Mesendoderm (in vitro differentiated cells): Measurements from ENCODE around the gene PLXNA1.

Source experiments
- DNase-seq: peaks from one replicate; pipeline ENCODE4 v3.0.0; 2013
- H2AK5ac ChIP-seq: 2 replicates; pipeline ENCODE4 v1.6.1; 2013; ENCODE audit warnings: low read length, inconsistent platforms
- H2BK120ac ChIP-seq: 2 replicates; pipeline ENCODE4 v1.6.1; 2013; ENCODE audit warnings: low read depth, mild to moderate bottlenecking, low read length, moderate library complexity, mixed read lengths
- H2BK15ac ChIP-seq: replicated peaks from 2 replicates; pipeline ENCODE4 v1.6.1; 2013; ENCODE audit warnings: low read depth, mild to moderate bottlenecking, moderate library complexity
- H2BK5ac ChIP-seq: 2 replicates; pipeline ENCODE4 v1.6.1; 2013; ENCODE audit warnings: low read length, inconsistent platforms
- H3K18ac ChIP-seq: 2 replicates; pipeline ENCODE4 v1.6.1; 2013; ENCODE audit warnings: mild to moderate bottlenecking, low read length, mixed read lengths
- H3K23ac ChIP-seq: one replicate; pipeline ENCODE4 v1.6.1; 2013; ENCODE audit warnings: low read length
- H3K27ac ChIP-seq: 2 replicates; pipeline ENCODE4 v1.5.1; 2013; ENCODE audit warnings: low read depth, mild to moderate bottlenecking, inconsistent platforms, low read length, moderate library complexity
- H3K27me3 ChIP-seq: 2 replicates; pipeline ENCODE4 v1.6.1; 2013; ENCODE audit warnings: low read length, control low read depth, mild to moderate bottlenecking, inconsistent platforms; ENCODE audit not compliant: insufficient read depth, poor library complexity
- H3K36me3 ChIP-seq: 2 replicates; pipeline ENCODE4 v1.6.1; 2013; ENCODE audit warnings: low read length, inconsistent platforms; ENCODE audit not compliant: control insufficient read depth, insufficient read depth
- H3K4ac ChIP-seq: one replicate; pipeline ENCODE4 v1.6.1; 2013; ENCODE audit warnings: low read depth, mild to moderate bottlenecking, low read length, moderate library complexity
- H3K4me1 ChIP-seq: 2 replicates; pipeline ENCODE4 v1.6.1; 2013; ENCODE audit warnings: low read depth, low read length, inconsistent platforms; ENCODE audit not compliant: control insufficient read depth
- H3K4me2 ChIP-seq: 2 replicates; pipeline ENCODE4 v1.6.1; 2013; ENCODE audit warnings: low read length
- H3K4me3 ChIP-seq: 2 replicates; pipeline ENCODE4 v1.5.1; 2013; ENCODE audit warnings: mild to moderate bottlenecking, low read length
- H3K56ac ChIP-seq: one replicate; pipeline ENCODE4 v1.6.1; 2013; ENCODE audit warnings: low read length
- H3K79me1 ChIP-seq: 2 replicates; pipeline ENCODE4 v1.6.1; 2013; ENCODE audit warnings: low read length, inconsistent platforms
- H3K79me2 ChIP-seq: 2 replicates; pipeline ENCODE4 v1.6.1; 2013; ENCODE audit warnings: mild to moderate bottlenecking, low read length; ENCODE audit not compliant: control insufficient read depth, insufficient read depth
- H3K9ac ChIP-seq: 2 replicates; pipeline ENCODE4 v1.6.1; 2013; ENCODE audit warnings: low read length, inconsistent platforms
- H4K5ac ChIP-seq: one replicate; pipeline ENCODE4 v1.6.1; 2013; ENCODE audit warnings: low read length
- H4K8ac ChIP-seq: one replicate; pipeline ENCODE4 v1.6.1; 2013; ENCODE audit warnings: low read depth, mild to moderate bottlenecking, control low read depth, low read length, moderate library complexity
- WGBS: extraction: QIAGEN DNeasy Blood & Tissue Kit; methylation state at CpG from one replicate; pipeline ENCODE4 v1.1.7; 2013; ENCODE audit warnings: low lambda C conversion rate, missing lambda C conversion rate; ENCODE audit not compliant: insufficient coverage; ENCODE audit errors: extremely low coverage; 5-methylcytosine and 5-hydroxymethylcytosine counted together

PLXNA1 gene

GRCh38 chr3:127031845-127032244, 48.9 kb downstream of the PLXNA1 start:
- no peak overlapping the region for H3K4me3 ChIP-seq
- H3K79me1 ChIP-seq: no peaks in the 10 kb centered on the region
- peaks cover 5% of the 10 kb centered on the region for H3K36me3 ChIP-seq
- no peaks in the 10 kb centered on the region for H3K4me1 ChIP-seq
- H3K79me2 ChIP-seq: no peaks in the 10 kb centered on the region
- no CpG with 5 or more reads among the region's 7 CpGs for WGBS
- no peak overlapping the region for H3K9ac ChIP-seq
- no peaks in the 10 kb centered on the region for H3K27me3 ChIP-seq
- no peak overlapping the region for H2BK5ac ChIP-seq
- DNase-seq: no peak
- H3K23ac ChIP-seq: no peak overlapping the region
- no peak overlapping the region for H3K27ac ChIP-seq
- no peak overlapping the region for H3K4ac ChIP-seq
- H3K56ac ChIP-seq: no peak overlapping the region
- H3K4me2 ChIP-seq: no peak overlapping the region
- H4K8ac ChIP-seq: no peak overlapping the region
- no peak overlapping the region for H2BK15ac ChIP-seq
- H2AK5ac ChIP-seq: no peak overlapping the region
- no peak overlapping the region for H4K5ac ChIP-seq
- no peak overlapping the region for H3K18ac ChIP-seq
- no peak overlapping the region for H2BK120ac ChIP-seq

GRCh38 chr3:127032296-127032990, 49.5 kb downstream of the PLXNA1 start:
- WGBS: no CpG with 5 or more reads among the region's 21 CpGs
- H3K36me3 ChIP-seq: peaks cover 5% of the 10 kb centered on the region

More at GRCh38 chr3:127032296-127032990, 49.5 kb downstream of the PLXNA1 start:
- no peak for DNase-seq
- Histone ChIP-seq H3K9ac (no peak overlapping the region), H3K56ac (no peak overlapping the region), H4K8ac (no peak overlapping the region), H2AK5ac (no peak overlapping the region), H3K4me1 (no peaks in the 10 kb centered on the region), H3K79me1 (no peaks in the 10 kb centered on the region), H3K27ac (no peak overlapping the region), H3K4ac (no peak overlapping the region), H3K18ac (no peak overlapping the region), H3K4me2 (no peak overlapping the region), H3K4me3 (no peak overlapping the region), H3K27me3 (no peaks in the 10 kb centered on the region), H3K79me2 (no peaks in the 10 kb centered on the region), H4K5ac (no peak overlapping the region), H3K23ac (no peak overlapping the region), H2BK120ac (no peak overlapping the region), H2BK15ac (no peak overlapping the region), H2BK5ac (no peak overlapping the region)
